GM19467 (cell line): ENCODE data around the gene IRGM.

Experiments
- ATAC-seq: cut with Tn5 transposase; IDR thresholded peaks from one replicate; pipeline ENCODE4 v1.9.1; 2021; ENCODE audit warnings: mild to moderate bottlenecking, moderate library complexity; ENCODE audit not compliant: unreplicated experiment

Gene IRGM

DNA sequence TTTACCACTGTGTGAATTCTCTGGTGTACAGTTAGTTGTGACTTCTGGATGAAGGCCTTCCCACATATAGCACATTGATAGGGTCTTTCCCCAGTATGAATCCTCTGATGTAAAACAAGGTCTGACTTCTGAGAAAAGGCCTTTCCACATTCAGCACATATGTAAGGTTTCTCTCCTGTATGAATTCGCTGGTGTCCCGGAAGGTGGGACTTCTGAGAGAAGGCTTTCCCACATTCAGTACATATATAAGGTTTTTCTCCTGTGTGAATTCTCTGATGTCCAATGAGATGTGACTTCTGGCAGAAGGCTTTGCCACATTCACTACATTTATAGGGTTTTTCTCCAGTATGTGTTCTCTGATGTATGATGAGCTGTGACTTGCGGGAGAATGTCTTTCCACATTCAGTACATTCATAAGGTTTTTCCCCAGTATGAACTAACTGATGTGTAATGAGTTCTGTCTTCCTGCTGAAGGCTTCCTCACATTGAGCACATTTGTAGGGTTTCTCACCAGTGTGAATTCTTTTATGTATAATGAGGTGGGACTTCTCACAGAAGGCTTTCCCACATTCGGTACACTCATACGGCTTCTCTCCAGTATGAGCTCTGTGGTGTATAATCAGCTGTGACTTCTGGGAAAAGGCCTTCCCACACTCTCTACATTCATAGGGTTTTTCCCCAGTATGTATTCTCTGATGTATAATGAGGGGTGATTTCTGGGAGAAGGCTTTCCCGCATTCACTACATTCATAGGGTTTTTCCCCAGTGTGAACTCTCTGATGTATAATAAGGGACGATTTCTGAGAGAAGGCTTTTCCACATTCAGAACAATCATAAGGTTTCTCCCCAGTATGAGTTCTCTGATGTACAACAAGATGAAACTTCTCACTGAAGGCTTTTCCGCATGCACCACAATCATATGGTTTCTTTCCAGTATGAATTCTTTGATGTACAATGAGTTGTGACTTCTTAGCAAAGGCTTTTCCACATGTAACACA, 49.4 kb downstream of the IRGM start:
- no peak for ATAC-seq
